Measurements from ENCODE around the gene KIAA0319L. TPM values are rescaled to one million over a fixed set of nuclear protein-coding genes. Genes with fewer than 3 reads are reported as not detected.

KIAA0319L gene
- total RNA-seq, 1 experiment from 2014 or later, result 60.0 TPM

DNA sequence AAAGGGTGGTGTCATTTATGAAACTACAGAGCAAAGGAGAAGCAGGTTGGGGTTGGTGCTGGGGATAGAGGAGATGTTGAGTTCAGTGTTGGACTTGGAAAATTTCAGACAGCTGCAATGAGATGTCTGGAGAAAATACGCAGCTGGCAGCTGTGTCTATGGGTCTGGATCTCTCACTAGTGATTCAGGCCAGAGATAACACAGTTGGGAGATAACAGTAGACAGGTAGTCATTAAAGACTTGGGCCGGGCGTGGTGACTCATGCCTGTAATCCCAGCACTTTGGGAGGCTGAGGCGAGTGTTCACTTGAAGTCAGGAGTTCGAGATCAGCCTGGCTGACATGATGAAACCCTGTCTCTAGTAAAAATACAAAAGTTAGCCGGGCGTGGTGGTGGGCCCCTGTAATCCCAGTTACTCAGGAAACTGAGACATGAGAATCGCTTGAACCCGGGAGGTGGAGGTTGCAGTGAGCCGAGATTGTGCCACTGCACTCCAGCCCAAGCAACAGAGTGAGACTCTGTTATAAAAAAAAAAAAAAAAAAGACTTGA, 13.5 kb upstream of the KIAA0319L start:
- no peak for TF ChIP-seq SIN3A (IDR thresholded peaks at IDR 0.05; ENCODE audit: borderline replicate concordance, insufficient read depth, low read depth, low read length)
- no peak for TF ChIP-seq POLR2AphosphoS5 (IDR thresholded peaks at IDR 0.05; ENCODE audit: low read depth, low read length)
- TF ChIP-seq TCF7L2 (IDR thresholded peaks at IDR 0.05; ENCODE audit: low read depth, low read length), result no peak
- TF ChIP-seq, protein P1, sequence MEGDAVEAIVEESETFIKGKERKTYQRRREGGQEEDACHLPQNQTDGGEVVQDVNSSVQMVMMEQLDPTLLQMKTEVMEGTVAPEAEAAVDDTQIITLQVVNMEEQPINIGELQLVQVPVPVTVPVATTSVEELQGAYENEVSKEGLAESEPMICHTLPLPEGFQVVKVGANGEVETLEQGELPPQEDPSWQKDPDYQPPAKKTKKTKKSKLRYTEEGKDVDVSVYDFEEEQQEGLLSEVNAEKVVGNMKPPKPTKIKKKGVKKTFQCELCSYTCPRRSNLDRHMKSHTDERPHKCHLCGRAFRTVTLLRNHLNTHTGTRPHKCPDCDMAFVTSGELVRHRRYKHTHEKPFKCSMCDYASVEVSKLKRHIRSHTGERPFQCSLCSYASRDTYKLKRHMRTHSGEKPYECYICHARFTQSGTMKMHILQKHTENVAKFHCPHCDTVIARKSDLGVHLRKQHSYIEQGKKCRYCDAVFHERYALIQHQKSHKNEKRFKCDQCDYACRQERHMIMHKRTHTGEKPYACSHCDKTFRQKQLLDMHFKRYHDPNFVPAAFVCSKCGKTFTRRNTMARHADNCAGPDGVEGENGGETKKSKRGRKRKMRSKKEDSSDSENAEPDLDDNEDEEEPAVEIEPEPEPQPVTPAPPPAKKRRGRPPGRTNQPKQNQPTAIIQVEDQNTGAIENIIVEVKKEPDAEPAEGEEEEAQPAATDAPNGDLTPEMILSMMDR (IDR thresholded peaks at IDR 0.05), result no peak
- TF ChIP-seq, protein P2, sequence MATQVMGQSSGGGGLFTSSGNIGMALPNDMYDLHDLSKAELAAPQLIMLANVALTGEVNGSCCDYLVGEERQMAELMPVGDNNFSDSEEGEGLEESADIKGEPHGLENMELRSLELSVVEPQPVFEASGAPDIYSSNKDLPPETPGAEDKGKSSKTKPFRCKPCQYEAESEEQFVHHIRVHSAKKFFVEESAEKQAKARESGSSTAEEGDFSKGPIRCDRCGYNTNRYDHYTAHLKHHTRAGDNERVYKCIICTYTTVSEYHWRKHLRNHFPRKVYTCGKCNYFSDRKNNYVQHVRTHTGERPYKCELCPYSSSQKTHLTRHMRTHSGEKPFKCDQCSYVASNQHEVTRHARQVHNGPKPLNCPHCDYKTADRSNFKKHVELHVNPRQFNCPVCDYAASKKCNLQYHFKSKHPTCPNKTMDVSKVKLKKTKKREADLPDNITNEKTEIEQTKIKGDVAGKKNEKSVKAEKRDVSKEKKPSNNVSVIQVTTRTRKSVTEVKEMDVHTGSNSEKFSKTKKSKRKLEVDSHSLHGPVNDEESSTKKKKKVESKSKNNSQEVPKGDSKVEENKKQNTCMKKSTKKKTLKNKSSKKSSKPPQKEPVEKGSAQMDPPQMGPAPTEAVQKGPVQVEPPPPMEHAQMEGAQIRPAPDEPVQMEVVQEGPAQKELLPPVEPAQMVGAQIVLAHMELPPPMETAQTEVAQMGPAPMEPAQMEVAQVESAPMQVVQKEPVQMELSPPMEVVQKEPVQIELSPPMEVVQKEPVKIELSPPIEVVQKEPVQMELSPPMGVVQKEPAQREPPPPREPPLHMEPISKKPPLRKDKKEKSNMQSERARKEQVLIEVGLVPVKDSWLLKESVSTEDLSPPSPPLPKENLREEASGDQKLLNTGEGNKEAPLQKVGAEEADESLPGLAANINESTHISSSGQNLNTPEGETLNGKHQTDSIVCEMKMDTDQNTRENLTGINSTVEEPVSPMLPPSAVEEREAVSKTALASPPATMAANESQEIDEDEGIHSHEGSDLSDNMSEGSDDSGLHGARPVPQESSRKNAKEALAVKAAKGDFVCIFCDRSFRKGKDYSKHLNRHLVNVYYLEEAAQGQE (IDR thresholded peaks at IDR 0.05; ENCODE audit: insufficient read depth in 1 of 2, low read depth in 2 of 2, low read length in 1 of 2), result no peak
- no peaks in the 10 kb centered on the region for H3K36me3 ChIP-seq (ENCODE audit: control insufficient read depth, insufficient read depth, low read length)
- no peaks in the 10 kb centered on the region for H3K27me3 ChIP-seq (ENCODE audit: control insufficient read depth, insufficient read depth, low read length)
- CTCF ChIA-PET, result interaction anchor here (0.6 to 0.7 kb wide), 2 partner anchors 120 to 204 kb away, joined by 4 to 13 read pairs; no protein-coding TSS in a partner anchor
- no peak overlapping the region for H3K27ac ChIP-seq (ENCODE audit: low read length)
- BruUV-seq (replicated peaks), result no TSS peak
- in situ Hi-C loops (cut with HindIII; ENCODE audit: low pct_unique_long_range_greater_than_20kb, low sequenced_read_pairs), result no loop called here
- no peaks in the 10 kb centered on the region for H3K9me3 ChIP-seq (ENCODE audit: control insufficient read depth, insufficient read depth, low read depth, low read length)
- peaks cover 4% of the 10 kb centered on the region for H3K4me1 ChIP-seq (ENCODE audit: control insufficient read depth, insufficient read depth, low read length)
- intact Hi-C loops (cut with micrococcal nuclease; ENCODE audit: unreplicated experiment), result no loop called here
- H3K4me3 ChIP-seq (ENCODE audit: low read depth in 2 of 2, low read length in 2 of 2), result no peak overlapping the region
- no peak for DNase-seq (ENCODE audit: low read depth, low spot score)
- no peak for ATAC-seq
- POLR2A ChIA-PET, result no interaction called here

GRCh38 chr1:35569936-35570335, 12.7 kb upstream of the KIAA0319L start:
- POLR2A ChIA-PET, result no interaction called here
- DNase-seq (ENCODE audit: low read depth, low spot score) (no peak), ATAC-seq (no peak)
- peaks cover 4% of the 10 kb centered on the region for H3K4me1 ChIP-seq (ENCODE audit: control insufficient read depth, insufficient read depth, low read length)
- TF ChIP-seq TCF7L2 (IDR thresholded peaks at IDR 0.05; ENCODE audit: low read depth, low read length) (no peak), SIN3A (IDR thresholded peaks at IDR 0.05; ENCODE audit: borderline replicate concordance, insufficient read depth, low read depth, low read length) (no peak), POLR2AphosphoS5 (IDR thresholded peaks at IDR 0.05; ENCODE audit: low read depth, low read length) (no peak)
- TF ChIP-seq, protein P2 (IDR thresholded peaks at IDR 0.05; ENCODE audit: insufficient read depth in 1 of 2, low read depth in 2 of 2, low read length in 1 of 2), result no peak
- TF ChIP-seq, protein P1 (IDR thresholded peaks at IDR 0.05), result no peak
- H3K9me3 ChIP-seq (ENCODE audit: control insufficient read depth, insufficient read depth, low read depth, low read length), result no peaks in the 10 kb centered on the region
- H3K27me3 ChIP-seq (ENCODE audit: control insufficient read depth, insufficient read depth, low read length), result no peaks in the 10 kb centered on the region
- H3K27ac ChIP-seq (ENCODE audit: low read length), result no peak overlapping the region
- BruUV-seq (replicated peaks), result no TSS peak
- intact Hi-C loops (cut with micrococcal nuclease; ENCODE audit: unreplicated experiment), result loop anchor here (1.0 to 2.0 kb wide), 2 partner anchors 157 to 205 kb away; no protein-coding TSS in a partner anchor
- H3K36me3 ChIP-seq (ENCODE audit: control insufficient read depth, insufficient read depth, low read length), result no peaks in the 10 kb centered on the region
- no peak overlapping the region for H3K4me3 ChIP-seq (ENCODE audit: low read depth in 2 of 2, low read length in 2 of 2)
- in situ Hi-C loops (cut with HindIII; ENCODE audit: low pct_unique_long_range_greater_than_20kb, low sequenced_read_pairs), result no loop called here
- CTCF ChIA-PET, result no interaction called here

Data from Panc1 (cell line).